Vagina (tissue), 2 donors: ENCODE data around the gene TDRD7. TPM values are rescaled to one million over a fixed set of nuclear protein-coding genes. Genes with fewer than 3 reads are reported as not detected.

Source experiments
- DNase-seq, 2 donors: peaks; one replicate each; pipeline ENCODE4 v3.0.0-alpha.2; 2017; ENCODE audit errors: extremely low spot score in 2 of 2
- H3K27ac ChIP-seq: fragments of 200-600 bp; sonication (generic); one replicate; pipeline ENCODE4 v1.5.1; 2019
- H3K27me3 ChIP-seq: fragments of 200-600 bp; sonication (generic); one replicate; pipeline ENCODE4 v1.5.1; 2019
- H3K36me3 ChIP-seq, 2 donors: fragments of 200-600 bp; sonication (generic); one replicate each; pipeline ENCODE4 v1.5.1; 2017 to 2019
- H3K4me1 ChIP-seq: fragments of 200-600 bp; sonication (generic); one replicate; pipeline ENCODE4 v1.5.1; 2019
- H3K4me3 ChIP-seq, 2 donors: fragments of 200-600 bp; sonication (generic); 1 replicate in 1 of 2; 2 replicates in 1 of 2; pipeline ENCODE4 v1.5.1; 2016 to 2019
- H3K9me3 ChIP-seq: fragments of 200-600 bp; sonication (generic); one replicate; pipeline ENCODE4 v1.5.1; 2019
- POLR2A ChIP-seq, 2 donors: fragments of 450-650 bp; IDR thresholded peaks; one replicate each; pipeline ENCODE4 v1.6.1; 2017; ENCODE audit warnings: antibody characterized with exemption in 2 of 2, mild to moderate bottlenecking in 2 of 2, moderate library complexity in 2 of 2
- POLR2AphosphoS5 ChIP-seq, 2 donors: sonication (generic); formaldehyde crosslinking; IDR thresholded peaks; one replicate each; pipeline ENCODE4 v1.9.0; 2017; ENCODE audit warnings: antibody characterized with exemption in 2 of 2, mild to moderate bottlenecking in 2 of 2, low read depth in 1 of 2; ENCODE audit not compliant: insufficient read depth in 1 of 2
- intact Hi-C: fragments of 100-400 bp; cut with DNase I; formaldehyde crosslinking; loops from one replicate; pipeline ENCODE4 v1.15.1; 2023
- total RNA-seq: library from RNA; depleted of rRNA; stranded (reverse); fragments of >200 nt; gene quantifications from one replicate; pipeline ENCODE4 v1.2.3, GENCODE V29; 2016
- TF ChIP-seq, protein P1 (sequence below), 3 experiments: fragments of 450-650 bp in 2 of 3; fragments of 200-600 bp in 1 of 3; sonication (generic) in 1 of 3; IDR thresholded peaks; one replicate each; pipeline ENCODE4 v1.5.1; 2017 to 2019; ENCODE audit warnings: antibody characterized with exemption in 3 of 3, mild to moderate bottlenecking in 2 of 3, moderate library complexity in 2 of 3

Gene TDRD7
- total RNA-seq, 1 donor from 2014 or later: 13.5 TPM

GRCh38 chr9:97462159-97462558 lies 50.3 kb downstream of the TDRD7 start:
- peaks cover 0 to 7% of the 10 kb centered on the region in 2 donors for H3K36me3 ChIP-seq
- TF ChIP-seq, protein P1, sequence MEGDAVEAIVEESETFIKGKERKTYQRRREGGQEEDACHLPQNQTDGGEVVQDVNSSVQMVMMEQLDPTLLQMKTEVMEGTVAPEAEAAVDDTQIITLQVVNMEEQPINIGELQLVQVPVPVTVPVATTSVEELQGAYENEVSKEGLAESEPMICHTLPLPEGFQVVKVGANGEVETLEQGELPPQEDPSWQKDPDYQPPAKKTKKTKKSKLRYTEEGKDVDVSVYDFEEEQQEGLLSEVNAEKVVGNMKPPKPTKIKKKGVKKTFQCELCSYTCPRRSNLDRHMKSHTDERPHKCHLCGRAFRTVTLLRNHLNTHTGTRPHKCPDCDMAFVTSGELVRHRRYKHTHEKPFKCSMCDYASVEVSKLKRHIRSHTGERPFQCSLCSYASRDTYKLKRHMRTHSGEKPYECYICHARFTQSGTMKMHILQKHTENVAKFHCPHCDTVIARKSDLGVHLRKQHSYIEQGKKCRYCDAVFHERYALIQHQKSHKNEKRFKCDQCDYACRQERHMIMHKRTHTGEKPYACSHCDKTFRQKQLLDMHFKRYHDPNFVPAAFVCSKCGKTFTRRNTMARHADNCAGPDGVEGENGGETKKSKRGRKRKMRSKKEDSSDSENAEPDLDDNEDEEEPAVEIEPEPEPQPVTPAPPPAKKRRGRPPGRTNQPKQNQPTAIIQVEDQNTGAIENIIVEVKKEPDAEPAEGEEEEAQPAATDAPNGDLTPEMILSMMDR (IDR thresholded peaks at IDR 0.05): no peak
- TF ChIP-seq POLR2AphosphoS5 (IDR thresholded peaks at IDR 0.05; ENCODE audit: insufficient read depth in 1 of 2, low read depth in 1 of 2) (no peak), POLR2A (IDR thresholded peaks at IDR 0.05) (no peak)
- intact Hi-C loops: no loop called here

DNA sequence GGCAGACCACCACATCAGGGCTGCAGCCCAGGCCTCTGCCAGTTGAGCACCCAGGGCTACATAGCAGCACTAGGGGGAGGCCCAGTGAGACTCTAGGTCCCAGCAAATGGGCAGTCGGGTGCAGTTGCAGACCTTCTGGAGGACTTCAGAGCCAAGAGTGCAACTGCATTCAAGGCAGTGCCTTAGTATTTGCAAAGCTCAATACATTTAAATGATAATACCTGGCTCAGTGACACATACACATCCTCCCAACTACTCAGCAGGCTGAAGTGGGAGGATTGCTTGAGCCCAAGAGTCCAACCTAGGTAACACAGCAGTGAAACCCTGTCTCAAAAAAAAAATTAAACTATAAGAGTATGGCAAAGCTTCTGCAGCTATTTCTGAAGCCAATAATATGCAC lies 51.0 kb downstream of the TDRD7 start:
- DNase-seq: no peak
- Histone ChIP-seq H3K27ac (no peak overlapping the region), H3K4me1 (no peaks in the 10 kb centered on the region), H3K27me3 (no peaks in the 10 kb centered on the region), H3K36me3 (peaks cover 0 to 7% of the 10 kb centered on the region in 2 donors), H3K9me3 (no peaks in the 10 kb centered on the region), H3K4me3 (no peak overlapping the region)
- intact Hi-C loops: no loop called here
- TF ChIP-seq, protein P1 (IDR thresholded peaks at IDR 0.05): no peak
- TF ChIP-seq POLR2A (IDR thresholded peaks at IDR 0.05): no peak
- TF ChIP-seq POLR2AphosphoS5 (IDR thresholded peaks at IDR 0.05; ENCODE audit: insufficient read depth in 1 of 2, low read depth in 1 of 2): no peak

More at GRCh38 chr9:97462159-97462558, 50.3 kb downstream of the TDRD7 start:
- Histone ChIP-seq H3K4me1 (no peaks in the 10 kb centered on the region), H3K27me3 (no peaks in the 10 kb centered on the region), H3K9me3 (no peaks in the 10 kb centered on the region), H3K4me3 (no peak overlapping the region), H3K27ac (no peak overlapping the region)
- no peak for DNase-seq

- DNase-seq: no peak
- TF ChIP-seq, protein P1 (IDR thresholded peaks at IDR 0.05): peak; percentile 39 to 88 (median 79)
- TF ChIP-seq POLR2AphosphoS5 (IDR thresholded peaks at IDR 0.05; ENCODE audit: insufficient read depth in 1 of 2, low read depth in 1 of 2): peak in 1 of 2 donors; percentile 42
- no peak for TF ChIP-seq POLR2A (IDR thresholded peaks at IDR 0.05)
- intact Hi-C loops: loop anchor here (2.0 kb wide), 1 partner anchor 146 kb away; no protein-coding TSS in a partner anchor
- H3K4me3 ChIP-seq: no peak overlapping the region
- H3K36me3 ChIP-seq: no peaks in the 10 kb centered on the region
- peak overlapping the region; percentile 60 for H3K27ac ChIP-seq
- peaks cover 11% of the 10 kb centered on the region for H3K4me1 ChIP-seq
- H3K9me3 ChIP-seq: no peaks in the 10 kb centered on the region
- no peaks in the 10 kb centered on the region for H3K27me3 ChIP-seq
Measured at GRCh38 chr9:97468658-97469448, 57.0 kb downstream of the TDRD7 start.

DNA sequence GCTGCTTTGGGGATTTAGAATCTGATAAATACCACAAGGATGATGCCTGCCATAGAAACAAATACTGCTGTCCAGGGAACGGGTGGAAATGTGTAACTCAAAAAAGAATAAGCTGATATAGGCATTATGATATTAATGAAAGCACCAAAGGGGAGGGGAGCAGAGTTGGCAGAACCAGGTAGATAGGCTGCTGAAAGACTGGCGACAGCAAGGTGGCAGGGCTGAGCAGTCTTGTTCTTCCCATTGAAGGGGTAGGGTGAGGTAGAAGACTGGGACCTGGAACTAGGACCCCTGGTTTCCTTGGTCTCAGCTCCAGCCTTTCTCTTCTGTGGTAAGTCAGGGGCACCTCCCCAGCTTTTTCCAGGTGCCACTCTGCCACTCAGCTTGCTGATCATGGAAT lies 58.2 kb downstream of the TDRD7 start:
- intact Hi-C loops: no loop called here
- TF ChIP-seq POLR2A (IDR thresholded peaks at IDR 0.05): no peak
- DNase-seq: no peak
- no peaks in the 10 kb centered on the region for H3K27me3 ChIP-seq
- no peaks in the 10 kb centered on the region for H3K9me3 ChIP-seq
- no peak overlapping the region for H3K4me3 ChIP-seq
- no peak overlapping the region for H3K27ac ChIP-seq
- no peaks in the 10 kb centered on the region for H3K36me3 ChIP-seq
- peaks cover 11% of the 10 kb centered on the region for H3K4me1 ChIP-seq

DNA sequence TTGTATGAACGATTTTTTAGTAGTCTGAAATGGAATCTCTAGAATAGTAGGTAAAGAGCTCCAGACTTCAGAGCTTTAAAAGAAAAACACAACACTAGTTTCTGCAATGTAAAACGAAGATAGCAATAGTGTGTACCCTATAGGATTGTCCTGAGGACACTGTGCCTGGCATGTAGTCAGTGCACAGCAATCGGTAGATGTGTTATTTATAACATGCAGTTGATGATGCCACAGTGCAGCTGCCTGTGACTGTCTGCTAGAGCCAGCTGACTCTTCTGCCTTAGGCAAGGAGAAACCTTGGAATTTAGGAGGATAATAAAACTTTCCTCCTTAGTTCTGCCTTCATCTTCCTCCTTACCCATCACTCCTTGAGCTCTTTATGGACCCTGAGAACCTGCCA lies 61.8 kb downstream of the TDRD7 start:
- intact Hi-C loops: no loop called here
- no peaks in the 10 kb centered on the region for H3K36me3 ChIP-seq
- peak overlapping the region; percentile 79 for H3K27ac ChIP-seq
- H3K4me1 ChIP-seq: peaks cover 5% of the 10 kb centered on the region
- H3K4me3 ChIP-seq: no peak overlapping the region
- no peak for DNase-seq
- H3K9me3 ChIP-seq: no peaks in the 10 kb centered on the region
- H3K27me3 ChIP-seq: no peaks in the 10 kb centered on the region
- no peak for TF ChIP-seq POLR2AphosphoS5 (IDR thresholded peaks at IDR 0.05; ENCODE audit: insufficient read depth in 1 of 2, low read depth in 1 of 2)
- TF ChIP-seq, protein P1 (IDR thresholded peaks at IDR 0.05): no peak
- TF ChIP-seq POLR2A (IDR thresholded peaks at IDR 0.05): no peak
